HG03521 (cell line): ENCODE results near the gene PIAS4.

ENCODE experiments used
- ATAC-seq: cut with Tn5 transposase; IDR thresholded peaks from one replicate; pipeline ENCODE4 v1.9.1; 2021; ENCODE audit warnings: mild to moderate bottlenecking, moderate library complexity; ENCODE audit not compliant: unreplicated experiment

Gene PIAS4

GRCh38 chr19:4057931-4058692 lies 50.6 kb downstream of the PIAS4 start:
- ATAC-seq, result no peak

- no peak for ATAC-seq
Observed at GRCh38 chr19:4058693-4059452, 51.3 kb downstream of the PIAS4 start.

- ATAC-seq, result no peak
Observed at GRCh38 chr19:4059453-4059871, 51.9 kb downstream of the PIAS4 start.

DNA sequence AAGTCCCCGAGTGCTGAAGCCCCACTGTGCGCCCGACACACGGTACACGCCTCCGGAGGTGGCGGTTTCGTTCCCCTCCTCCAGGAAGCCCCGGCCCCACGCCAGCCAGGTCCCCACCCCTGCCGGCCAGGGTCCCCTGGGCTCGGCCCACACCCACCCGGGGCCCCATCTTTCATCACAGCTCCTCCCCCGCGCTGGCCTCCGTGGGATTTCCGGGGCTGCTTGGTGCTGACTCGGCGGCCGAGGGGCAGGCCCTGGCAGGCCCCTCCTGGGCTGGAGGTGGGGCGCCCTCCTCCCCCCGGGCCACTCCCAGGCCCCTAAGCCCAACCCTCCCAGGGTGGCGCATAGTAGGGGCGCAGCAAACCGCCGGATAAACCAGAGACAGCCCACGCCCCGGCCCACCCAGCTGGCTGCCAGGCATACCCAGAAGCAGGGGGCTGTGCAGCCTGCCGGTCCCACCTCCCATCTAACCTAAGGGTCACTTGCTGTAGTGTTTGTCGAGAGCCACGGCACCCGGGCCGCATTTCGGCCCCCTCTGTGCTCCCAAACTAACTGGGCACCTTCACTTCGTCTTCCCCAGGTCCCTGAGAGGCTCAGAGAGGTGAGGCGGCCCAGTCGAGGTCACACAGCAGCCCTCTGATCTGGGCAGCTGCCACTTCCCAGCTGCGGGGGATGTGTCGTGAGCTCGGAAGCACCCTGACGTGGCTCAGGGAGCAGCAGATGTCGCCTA lies 52.5 kb downstream of the PIAS4 start:
- no peak for ATAC-seq

GRCh38 chr19:4060621-4061177 lies 53.2 kb downstream of the PIAS4 start:
- ATAC-seq, result no peak

- no peak for ATAC-seq
Observed at GRCh38 chr19:4061178-4061682, 53.7 kb downstream of the PIAS4 start.

DNA sequence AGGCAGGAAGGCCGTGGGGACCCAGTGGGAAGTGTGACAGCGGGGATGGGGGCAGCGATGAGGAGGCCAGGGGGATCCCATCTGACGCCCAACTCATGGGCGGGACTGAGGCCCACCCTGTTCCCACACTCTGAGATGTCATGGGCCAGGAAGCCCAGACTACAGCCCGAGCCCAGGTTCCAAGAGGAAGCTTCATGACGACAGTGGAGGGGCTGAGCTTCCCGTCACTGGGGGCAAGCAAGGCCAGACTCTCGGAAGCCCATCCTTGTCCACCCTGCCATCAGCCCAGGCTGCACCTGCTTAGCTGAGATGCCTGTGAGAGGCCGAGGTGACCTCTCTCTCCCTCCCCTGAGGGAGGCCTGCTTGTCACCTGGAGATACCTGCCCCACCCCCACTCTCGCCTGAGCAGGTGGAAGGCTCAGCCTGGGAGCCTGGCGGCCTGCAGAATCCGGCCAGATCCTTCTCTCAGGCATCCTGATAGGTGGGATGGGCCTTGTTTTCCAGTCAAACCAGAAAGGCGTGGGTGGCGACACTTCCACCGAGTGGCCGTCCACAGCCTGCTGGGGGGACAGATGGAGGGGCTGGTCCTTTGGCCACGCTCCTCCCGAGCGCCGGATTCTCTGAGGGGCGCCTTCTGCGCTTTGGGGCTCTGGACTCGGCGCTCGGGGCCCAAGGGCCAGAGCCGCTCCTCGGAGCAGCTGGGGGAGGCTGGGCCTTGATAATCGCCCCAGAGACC lies 54.3 kb downstream of the PIAS4 start:
- no peak for ATAC-seq

GRCh38 chr19:4062419-4063368 lies 55.2 kb downstream of the PIAS4 start:
- no peak for ATAC-seq

DNA sequence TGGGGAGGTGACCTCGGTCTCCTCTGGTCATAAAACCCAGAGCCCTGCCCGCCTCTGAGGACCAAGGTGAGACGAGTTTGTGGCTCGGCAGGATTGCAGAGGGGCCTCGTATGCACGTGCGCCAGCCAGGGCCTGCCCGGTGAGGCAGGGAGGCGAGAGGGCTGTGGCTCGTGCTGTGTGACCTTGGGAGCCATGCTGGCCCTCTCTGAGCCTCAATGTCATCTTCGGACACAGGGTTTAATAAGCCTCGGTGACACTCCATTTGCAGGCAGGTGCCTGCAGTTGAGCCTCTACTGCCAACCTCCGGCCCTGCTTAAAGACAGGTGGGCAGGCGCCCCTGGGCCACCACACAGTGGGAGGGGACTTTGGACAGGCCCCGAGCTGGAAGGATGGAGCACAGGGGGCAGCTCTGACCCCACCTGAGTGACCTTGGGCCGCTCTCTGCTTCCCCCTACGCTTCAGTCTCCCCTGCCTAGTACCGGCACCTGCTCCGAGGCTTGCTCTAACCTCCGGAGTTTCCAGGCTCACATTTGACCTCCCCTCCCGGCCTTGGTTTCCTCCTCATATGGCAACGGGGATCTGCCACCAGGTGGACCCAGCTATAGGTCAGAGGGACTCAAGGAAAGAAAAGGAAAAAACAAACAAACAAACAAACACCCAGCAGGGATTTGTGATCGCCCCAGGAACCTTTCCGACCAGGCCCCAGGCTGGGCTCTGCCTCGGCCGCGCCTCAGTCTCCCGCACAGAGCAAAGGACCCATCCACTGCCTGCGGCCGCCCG lies 56.0 kb downstream of the PIAS4 start:
- ATAC-seq, result no peak

GRCh38 chr19:4064149-4064495 lies 56.6 kb downstream of the PIAS4 start:
- no peak for ATAC-seq

GRCh38 chr19:4064496-4065260 lies 57.1 kb downstream of the PIAS4 start:
- ATAC-seq, result peak; percentile 4

DNA sequence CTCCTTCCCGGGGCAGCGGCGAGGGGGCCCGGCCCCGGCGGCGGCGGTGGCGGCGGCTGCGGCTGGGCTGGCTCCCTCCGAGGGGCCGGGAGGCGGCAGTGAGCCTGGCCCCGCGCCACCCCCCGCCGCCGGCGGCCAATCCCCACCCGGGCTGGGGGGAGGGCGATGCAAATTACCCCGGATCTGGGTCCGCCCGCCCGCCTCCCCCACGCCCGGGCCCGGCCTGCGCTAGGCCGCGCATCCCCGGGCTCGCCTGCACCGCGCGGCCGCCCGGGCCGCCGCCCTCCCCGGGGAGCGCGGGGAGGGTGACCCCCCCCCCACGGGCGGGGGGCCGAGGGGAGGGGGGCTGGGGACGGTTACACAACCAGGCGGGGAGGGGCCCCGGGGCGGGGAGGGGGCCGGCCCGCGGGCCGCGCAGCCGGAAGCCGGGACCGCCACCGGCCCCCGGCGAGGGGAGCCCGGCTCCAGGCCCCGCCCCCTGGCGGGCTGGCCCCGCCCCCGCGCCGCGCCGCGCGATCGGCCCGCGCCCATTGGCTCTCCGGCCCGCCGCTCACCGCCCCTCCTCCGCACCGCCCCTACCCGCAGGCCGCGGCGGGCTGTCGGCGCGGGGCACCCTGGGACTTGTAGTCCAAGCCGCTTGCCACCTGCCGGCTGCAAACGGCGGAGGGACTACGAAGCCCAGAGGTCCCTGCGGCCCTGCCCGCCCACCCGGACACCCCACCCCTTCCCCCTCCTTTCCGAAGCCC lies 58.1 kb downstream of the PIAS4 start:
- peak; percentile 73 for ATAC-seq

DNA sequence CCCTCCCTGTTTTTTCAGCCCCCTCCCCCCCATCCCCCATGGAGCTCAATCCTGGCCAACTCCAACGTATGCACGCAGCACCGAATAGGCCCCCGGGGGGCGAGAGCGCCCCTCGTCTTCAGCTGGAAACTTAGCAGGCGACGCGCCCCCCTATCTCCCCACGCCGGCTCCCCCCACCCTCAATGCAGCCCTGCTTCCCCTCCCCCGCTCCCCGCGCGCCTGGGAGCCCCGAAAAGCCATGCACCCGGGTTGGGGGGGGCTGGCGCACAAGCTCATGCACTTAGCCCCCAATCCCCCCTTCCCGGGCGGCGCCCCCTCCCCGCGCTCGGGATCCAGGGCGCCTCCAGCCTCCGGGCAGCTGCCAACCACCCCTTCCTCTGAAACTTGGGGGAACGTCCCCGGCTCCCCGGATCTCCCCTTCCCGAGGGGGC lies 58.7 kb downstream of the PIAS4 start:
- ATAC-seq, result no peak

DNA sequence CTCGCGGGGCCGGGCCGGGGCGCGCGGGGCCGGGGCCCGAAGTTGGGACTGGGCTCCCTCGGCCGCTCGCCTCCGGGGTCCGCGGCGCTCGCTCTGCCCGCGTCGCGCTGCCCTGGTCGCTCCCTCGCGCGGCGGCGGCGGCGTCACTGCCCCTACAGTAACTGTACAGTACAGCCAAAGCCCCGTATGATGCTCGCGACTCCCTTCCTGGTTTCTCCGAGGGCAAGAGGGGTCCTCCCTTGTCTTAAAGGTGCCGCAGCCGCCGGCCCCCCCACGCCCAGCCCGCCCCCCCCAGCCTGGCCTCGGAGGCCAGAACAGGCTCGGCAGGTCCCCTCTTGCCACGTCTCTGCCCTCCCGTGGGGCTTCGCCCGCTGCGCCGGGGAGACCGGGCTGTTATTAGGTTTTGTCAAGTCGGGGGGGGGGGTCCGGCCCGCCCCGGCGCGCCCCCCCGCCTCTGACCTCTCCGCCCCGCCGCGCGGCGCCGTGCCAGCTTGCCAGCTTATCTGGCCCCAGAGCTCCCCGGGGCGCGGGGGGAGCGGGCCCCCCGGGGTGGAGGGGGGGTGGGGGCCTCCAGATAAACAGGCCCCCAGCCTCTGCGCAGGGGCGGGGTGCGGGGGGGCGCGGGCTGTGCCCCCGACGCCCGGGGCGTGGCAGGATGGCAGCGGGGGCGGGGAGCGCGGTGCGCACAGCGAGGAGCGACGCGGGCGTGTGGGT lies 59.3 kb downstream of the PIAS4 start, which contains the start of gene ZBTB7A:
TSS of gene ZBTB7A (minus strand) at position 218 of the 714 bp plus-strand sequence. CDS start 11,667 bp downstream, outside the sequence.
- ATAC-seq, result no peak

DNA sequence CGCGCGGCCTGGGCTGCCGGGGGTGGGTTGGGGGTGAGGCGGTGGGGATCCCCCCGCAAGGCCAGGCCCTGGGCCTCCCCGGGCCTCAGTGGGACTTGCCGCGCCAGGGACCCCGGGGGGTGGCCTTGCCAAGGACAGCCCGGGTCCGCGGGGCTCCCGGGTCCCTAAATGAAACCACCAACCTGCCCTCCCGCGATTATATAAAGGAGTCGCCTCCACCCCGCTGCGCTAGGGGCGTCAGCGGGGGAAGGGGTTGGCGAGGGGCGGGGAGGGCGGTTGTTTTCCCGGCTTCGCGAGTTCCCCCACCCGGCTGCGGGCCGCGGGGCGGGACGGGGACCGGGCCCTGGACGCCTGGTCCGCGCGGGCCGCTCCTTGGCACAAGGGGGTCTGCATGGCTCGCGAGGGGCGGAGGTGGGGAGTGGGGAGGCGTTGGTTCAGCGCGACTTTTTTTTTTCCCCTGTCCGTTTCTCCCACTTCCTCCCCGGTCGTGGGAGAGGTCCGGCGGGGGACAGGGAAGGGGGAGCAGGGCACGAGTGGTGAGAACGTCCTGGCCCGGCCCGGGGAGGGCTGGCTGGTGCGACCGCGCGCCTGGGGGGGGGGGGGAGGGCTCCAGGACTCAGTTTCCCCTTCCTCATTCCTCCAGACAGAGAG lies 60.0 kb downstream of the PIAS4 start:
- no peak for ATAC-seq
